GM10266 (cell line): ENCODE measurements around the gene CLGN.

Experiments
- DNase-seq: peaks from one replicate; pipeline ENCODE4 v3.0.0; 2012; ENCODE audit errors: extremely low spot score
- CTCF ChIP-seq: IDR thresholded peaks from 2 replicates; pipeline ENCODE4 v1.5.1; 2012; ENCODE audit warnings: mild to moderate bottlenecking, low read depth; ENCODE audit not compliant: control insufficient read depth, insufficient read depth; ENCODE audit errors: missing control alignments

The CLGN gene

GRCh38 chr4:140373328-140374129 is 53.9 kb downstream of the CLGN start, which contains the start of gene SCOC:
SCOC (plus strand) TSS chr4:140373646; CDS start chr4:140379171, 5,525 bp downstream.
- peak; percentile 96 for DNase-seq
- TF ChIP-seq CTCF: peak; percentile 1

DNA sequence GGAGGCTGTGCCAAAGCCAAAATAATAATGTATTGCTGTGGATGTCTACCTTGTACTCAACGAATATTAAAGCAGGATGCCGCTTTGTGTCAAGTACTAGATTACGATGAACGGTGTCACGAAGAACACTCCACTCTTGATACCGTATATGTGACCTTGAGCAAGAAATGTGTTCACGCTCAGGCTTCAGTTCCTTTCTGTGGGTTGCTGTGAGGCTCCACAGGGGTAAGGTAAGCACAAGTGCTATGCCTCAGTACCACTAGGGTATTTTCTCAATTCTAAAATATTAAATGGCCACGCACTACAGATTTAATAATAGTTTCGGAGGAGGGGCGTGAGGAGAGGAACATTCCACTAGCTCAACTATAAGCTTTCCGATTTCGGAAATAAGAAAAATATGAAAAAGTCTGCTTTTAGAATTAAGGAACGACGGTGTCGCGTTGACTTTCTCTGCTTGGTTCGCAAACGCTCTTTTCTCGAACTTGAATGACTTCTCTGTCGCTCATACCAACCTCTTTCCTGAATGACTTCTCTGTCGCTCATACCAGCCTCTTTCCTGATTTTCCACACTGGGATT is 54.6 kb downstream of the CLGN start:
- DNase-seq: peak; percentile 28
- no peak for TF ChIP-seq CTCF

- no peak for DNase-seq
- no peak for TF ChIP-seq CTCF
Observed at GRCh38 chr4:140368686-140369085, 58.8 kb downstream of the CLGN start.

DNA sequence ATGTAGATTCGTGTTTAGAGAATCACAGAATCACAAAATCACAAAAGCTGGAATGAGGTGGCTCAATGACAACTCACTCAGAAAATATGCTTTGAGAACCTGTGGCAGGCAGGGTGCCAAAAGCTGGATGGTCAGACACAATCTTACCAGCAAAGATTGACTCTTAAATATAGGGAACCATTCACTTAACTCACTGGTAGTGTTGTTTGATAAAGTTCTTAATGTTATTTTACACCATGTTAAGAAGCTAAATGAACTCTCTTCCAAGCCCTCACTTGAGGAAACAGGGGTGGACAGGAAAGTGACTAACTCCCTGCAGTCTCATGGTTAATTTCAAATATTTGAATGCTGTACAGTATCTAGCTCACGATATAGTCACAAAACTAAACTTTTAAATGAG is 59.7 kb downstream of the CLGN start:
- TF ChIP-seq CTCF: no peak
- DNase-seq: no peak

DNA sequence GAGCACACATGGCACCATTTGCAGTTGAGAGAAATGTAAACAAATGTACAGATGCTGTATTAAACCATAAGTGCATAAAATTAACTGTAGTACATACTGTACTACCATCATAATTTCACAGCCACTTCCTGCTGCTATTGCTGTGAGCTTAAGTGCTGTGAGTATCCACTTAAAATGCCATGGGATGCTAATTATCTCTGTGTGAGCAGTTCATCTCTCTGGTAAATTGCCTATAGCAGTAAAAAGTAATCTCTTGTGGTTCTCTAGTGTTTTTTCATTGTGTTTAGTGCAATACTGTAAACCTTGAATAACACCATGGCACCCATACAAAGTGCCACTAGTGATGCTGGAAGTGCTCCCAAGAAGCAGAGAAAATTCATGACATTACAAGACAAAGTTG is 63.9 kb downstream of the CLGN start:
- no peak for DNase-seq
- no peak for TF ChIP-seq CTCF

DNA sequence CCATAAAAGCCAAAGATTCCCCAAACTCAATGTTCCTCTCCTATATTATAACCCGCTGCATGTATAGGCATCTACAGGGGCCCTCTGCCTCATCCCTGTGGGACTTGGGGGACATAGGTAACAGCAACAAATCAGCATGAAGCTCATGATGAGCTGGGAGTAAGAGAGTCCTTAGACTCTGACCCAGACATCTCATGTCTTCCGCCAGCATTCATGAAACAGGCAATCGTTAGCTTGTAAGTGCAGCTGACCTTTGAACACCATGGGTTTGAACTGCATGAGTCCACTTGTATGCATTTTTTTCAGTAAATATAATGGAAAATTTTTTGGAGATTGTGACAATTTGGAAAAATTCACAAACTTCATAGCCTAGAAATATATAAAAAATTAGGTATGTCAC is 64.4 kb downstream of the CLGN start:
- no peak for DNase-seq
- TF ChIP-seq CTCF: no peak

DNA sequence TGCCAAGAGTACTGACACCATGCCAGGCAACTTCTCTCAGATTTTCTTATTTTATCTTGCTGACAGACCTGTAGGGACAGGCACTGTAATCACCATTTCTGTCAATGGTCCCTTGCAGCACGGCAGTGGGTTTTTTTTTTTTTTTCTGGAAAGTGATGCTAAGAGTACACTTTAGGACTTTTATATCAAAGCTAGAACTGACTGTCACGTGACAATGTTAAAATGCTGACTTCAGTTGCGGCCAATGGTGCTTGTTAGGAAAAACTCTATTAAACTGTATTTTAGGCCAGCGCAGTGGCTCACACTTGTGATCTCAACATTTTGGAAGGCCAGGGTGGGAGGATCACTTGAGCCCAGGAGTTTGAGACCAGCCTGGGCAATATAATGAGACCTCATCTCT is 66.3 kb downstream of the CLGN start:
- no peak for TF ChIP-seq CTCF

More for the DNA sequence above, 66.3 kb downstream of the CLGN start:
- DNase-seq: no peak
